ENCODE measurements around the gene ABHD8. TPM values are rescaled to one million over a fixed set of nuclear protein-coding genes. Genes with fewer than 3 reads are reported as not detected.
A peak's percentile ranks its signal among the peaks of the same experiment; 100 is the strongest.

The ABHD8 gene
- total RNA-seq, 2 experiments from 2014 or later = 9.3 to 10.1 TPM

DNA sequence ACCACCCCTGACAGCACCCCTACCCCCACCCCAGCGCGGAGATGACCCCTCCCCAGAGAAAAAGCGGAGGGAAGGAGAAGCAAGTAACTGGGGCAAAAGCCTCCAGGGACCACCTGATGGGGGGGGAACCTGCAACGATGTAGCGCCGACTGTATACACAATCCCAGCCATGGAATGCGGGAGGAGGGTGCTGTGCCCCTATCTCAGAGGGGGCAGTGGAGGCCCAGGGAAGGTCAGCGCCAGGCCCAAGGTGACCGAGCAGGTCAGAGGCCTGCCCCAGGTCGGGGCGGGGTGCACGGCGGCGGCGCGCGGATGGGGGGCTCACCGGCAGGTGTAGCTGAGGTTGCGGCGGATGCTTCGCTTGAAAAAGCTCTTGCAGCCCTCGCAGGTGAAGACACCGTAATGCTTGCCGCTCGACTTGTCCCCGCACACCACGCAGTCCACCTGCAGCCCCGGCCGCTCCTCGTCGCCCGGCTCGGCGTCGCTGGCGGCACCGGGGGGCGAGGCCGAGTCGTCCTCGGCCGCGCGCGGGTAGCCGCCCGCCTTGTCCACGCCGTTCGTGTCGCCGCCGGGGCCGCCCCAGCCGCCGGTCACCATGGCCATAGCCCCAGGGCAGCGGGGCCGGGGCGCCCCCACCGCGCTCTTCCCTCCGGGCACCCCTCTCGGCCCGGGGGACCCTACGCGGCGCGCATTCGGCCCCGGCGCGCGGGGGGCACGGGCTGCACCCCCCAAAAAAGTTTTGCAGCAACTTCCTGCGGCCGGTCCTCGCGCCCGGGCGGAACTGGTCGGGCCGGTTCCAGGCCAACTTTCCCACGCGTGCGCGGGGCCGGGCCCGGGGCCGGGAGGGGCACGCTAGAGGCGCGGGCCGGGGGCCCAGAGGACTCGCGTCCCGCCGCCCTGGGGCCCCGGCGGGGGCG is 58.3 kb downstream of the ABHD8 start:
- Mint-ChIP-seq H3K9me3 (no peaks in the 10 kb centered on the region), H3K4me3 (peak overlapping the region; percentile 48), H3K36me3 (ENCODE audit: low read depth) (no peaks in the 10 kb centered on the region), H3K27ac (peak overlapping the region; percentile 25), H3K4me1 (peaks cover 7% of the 10 kb centered on the region), H3K27me3 (peaks cover 21% of the 10 kb centered on the region)
- CTCF ChIA-PET = interaction anchor here (3.3 kb wide), 1 partner anchor 14 kb away, joined by 17 read pairs; no protein-coding TSS in a partner anchor
- POLR2A ChIA-PET = no interaction called here
- DNase-seq = no peak

DNA sequence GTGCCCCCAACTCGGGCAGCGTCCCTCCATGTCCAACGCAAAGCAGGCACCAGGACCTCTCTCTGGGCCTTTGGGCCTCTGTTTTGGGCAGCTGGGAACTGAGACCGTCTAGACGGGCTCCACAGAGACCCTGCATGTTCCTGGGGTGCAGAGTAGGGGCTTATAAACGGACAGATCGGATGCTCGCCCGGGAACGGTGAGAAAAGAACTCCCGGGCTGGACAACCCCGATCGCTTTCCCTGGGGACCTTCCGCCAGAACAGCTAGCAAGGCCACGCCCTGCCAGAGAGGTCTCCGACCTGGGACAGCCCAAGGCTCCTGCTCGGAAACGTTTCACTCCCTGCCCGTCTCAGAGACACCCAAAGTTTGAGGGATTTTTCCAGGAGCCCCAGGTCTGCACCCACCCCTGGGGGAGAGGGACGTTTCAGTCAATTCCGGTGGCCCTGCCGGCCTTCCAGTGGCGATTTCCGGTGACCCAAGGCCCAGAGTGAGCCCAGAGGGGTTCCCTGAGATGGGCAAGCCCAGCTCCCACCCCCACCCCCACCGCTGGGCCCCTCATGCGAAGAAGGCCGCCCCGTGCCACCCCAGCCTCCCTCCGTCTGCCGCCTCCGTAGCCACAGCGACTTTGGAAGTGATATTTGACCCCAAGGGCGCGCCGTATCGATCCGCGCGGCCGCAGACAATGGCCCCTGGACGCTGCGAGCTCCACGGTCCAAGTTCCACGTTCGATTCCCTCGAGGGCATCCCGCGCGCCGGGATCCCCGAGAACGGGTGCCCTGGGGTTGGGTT is 59.2 kb downstream of the ABHD8 start:
- POLR2A ChIA-PET = no interaction called here
- CTCF ChIA-PET = interaction anchor here (0.6 to 3.3 kb wide), 3 partner anchors 15 to 1474 kb away, joined by 4 to 17 read pairs (median 7); partner anchors contain the start of gene BABAM1
- no peaks in the 10 kb centered on the region for H3K9me3 Mint-ChIP-seq
- DNase-seq = no peak
- peak overlapping the region; percentile 48 for H3K4me3 Mint-ChIP-seq
- H3K27ac Mint-ChIP-seq = peak overlapping the region; percentile 25
- no peaks in the 10 kb centered on the region for H3K36me3 Mint-ChIP-seq (ENCODE audit: low read depth)
- peaks cover 7% of the 10 kb centered on the region for H3K4me1 Mint-ChIP-seq
- H3K27me3 Mint-ChIP-seq = peaks cover 21% of the 10 kb centered on the region

DNA sequence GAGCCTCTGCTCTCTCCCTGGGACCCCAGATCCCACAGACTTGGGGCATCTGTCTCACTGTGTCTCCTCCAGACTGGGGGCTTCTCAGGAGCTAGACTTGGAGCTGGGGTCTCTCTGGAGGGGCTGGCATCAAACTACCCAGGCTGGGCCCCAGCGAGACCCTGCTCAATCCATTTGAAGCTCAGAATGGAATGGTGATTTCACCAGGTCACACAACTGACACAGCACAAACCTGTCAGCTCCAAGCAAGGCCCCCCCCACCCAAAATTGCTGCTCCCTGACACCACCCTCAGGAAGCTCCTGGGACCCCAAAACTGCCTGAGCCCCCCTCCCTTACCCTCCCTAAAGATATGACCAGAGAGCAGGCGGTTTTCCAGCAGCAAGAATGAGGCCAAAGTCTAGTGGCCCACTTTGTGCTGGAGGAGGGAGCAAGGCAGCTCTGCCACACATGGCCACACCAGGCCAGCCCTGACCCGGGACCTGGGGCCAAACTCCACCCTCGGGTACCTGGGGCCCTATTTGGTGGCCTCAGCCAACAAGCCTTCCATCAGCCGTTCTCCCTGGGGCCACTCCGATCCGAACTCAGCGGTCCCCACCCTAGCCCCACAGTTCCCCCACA is 59.9 kb downstream of the ABHD8 start:
- H3K36me3 Mint-ChIP-seq (ENCODE audit: low read depth) = no peaks in the 10 kb centered on the region
- ChIA-PET CTCF (interaction anchor here (0.6 to 3.3 kb wide), 5 partner anchors 11 to 1475 kb away, joined by 3 to 17 read pairs (median 4); partner anchors contain the start of gene BABAM1), POLR2A (no interaction called here)
- peaks cover 21% of the 10 kb centered on the region for H3K27me3 Mint-ChIP-seq
- H3K4me3 Mint-ChIP-seq = no peak overlapping the region
- no peak for DNase-seq
- no peaks in the 10 kb centered on the region for H3K9me3 Mint-ChIP-seq
- H3K27ac Mint-ChIP-seq = no peak overlapping the region
- peaks cover 7% of the 10 kb centered on the region for H3K4me1 Mint-ChIP-seq

DNA sequence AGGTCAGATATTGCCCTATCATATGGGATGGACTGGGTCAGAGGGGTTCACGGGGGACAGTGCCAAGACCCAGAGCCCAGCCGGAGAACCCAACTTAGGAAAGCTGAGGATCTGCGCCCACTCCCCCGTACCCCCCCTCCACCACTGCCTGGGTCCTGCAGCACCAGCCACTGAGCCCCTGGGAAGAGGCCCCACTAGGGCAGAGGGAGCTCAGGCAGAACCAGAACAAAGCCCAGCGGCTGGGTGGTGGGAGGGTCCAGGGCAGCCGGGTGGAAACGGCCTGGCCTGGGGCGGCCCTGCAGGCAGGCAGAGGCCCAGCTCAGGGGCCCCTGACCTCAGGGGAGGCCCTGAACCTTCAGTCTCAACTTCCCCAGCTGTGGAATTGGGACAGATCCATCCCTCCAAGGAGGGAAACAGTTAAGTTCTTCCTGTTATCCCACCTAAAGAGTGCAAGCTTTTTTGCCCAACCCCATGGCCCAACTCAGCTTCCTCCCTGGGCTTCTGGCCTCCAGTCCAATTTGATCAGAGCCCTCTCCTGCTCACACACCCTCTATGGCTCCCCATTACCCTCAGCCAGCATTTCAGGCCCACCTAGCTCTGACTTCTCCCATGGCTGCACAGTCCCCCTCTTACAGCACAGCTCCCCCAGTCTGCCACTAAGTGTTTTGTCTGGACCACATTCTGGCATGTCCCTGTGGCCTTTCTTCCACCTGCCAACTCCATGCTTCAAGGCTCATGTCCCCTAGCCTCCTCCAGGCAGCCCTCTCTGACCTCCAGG is 60.6 kb downstream of the ABHD8 start:
- Mint-ChIP-seq H3K27ac (no peak overlapping the region), H3K4me1 (peaks cover 7% of the 10 kb centered on the region), H3K9me3 (no peaks in the 10 kb centered on the region), H3K4me3 (no peak overlapping the region), H3K36me3 (ENCODE audit: low read depth) (no peaks in the 10 kb centered on the region), H3K27me3 (peaks cover 21% of the 10 kb centered on the region)
- ChIA-PET CTCF (interaction anchor here (0.7 to 3.3 kb wide), 4 partner anchors 12 to 176 kb away, joined by 3 to 17 read pairs (median 4); partner anchors contain the start of gene BABAM1), POLR2A (no interaction called here)
- DNase-seq = no peak

Other genes starting within 250 kb of the ABHD8 start
- 10 to 100 TPM; 46.3 to 47.4 TPM for gene HAUS8, start 228.0 kb downstream of the ABHD8 start, total RNA-seq
- gene MYO9B, start 227.6 kb downstream of the ABHD8 start, total RNA-seq = 100 to 1,000 TPM; 217 to 218 TPM
- gene USE1, start 88.1 kb downstream of the ABHD8 start, total RNA-seq = 10 to 100 TPM; 23.3 to 24.7 TPM
- 10 to 100 TPM; 19.6 to 23.1 TPM for gene OCEL1, start 77.2 kb downstream of the ABHD8 start, total RNA-seq
- 1 to 10 TPM; 3.6 to 3.8 TPM for gene NR2F6, start 57.5 kb downstream of the ABHD8 start, total RNA-seq
- gene USHBP1, start 38.7 kb downstream of the ABHD8 start, total RNA-seq = under 1 TPM in 1 of 2 experiments, not detected in 1; 0.27 TPM
- 100 to 1,000 TPM; 111 to 113 TPM for gene BABAM1, start 36.0 kb downstream of the ABHD8 start, total RNA-seq
- gene ANKLE1, start 21.5 kb downstream of the ABHD8 start, total RNA-seq = 1 to 10 TPM; 1.7 to 1.9 TPM
- gene MRPL34, start 2.4 kb upstream of the ABHD8 start, total RNA-seq = 10 to 100 TPM; 79.5 to 80.8 TPM
- gene DDA1, start 6.1 kb upstream of the ABHD8 start, total RNA-seq = 10 to 100 TPM; 39.5 to 45.3 TPM
- 10 to 100 TPM; 16.4 to 17.5 TPM for gene ANO8, start 31.4 kb upstream of the ABHD8 start, total RNA-seq
- gene GTPBP3, start 34.1 kb upstream of the ABHD8 start, total RNA-seq = 10 to 100 TPM; 30.9 to 41.3 TPM
- gene PLVAP, start 73.9 kb upstream of the ABHD8 start, total RNA-seq = not detected
- gene CCDC194, start 90.8 kb upstream of the ABHD8 start, total RNA-seq = 1 to 10 TPM; 3.7 to 4.2 TPM
- gene BST2, start 102.2 kb upstream of the ABHD8 start, total RNA-seq = 100 to 1,000 TPM; 192 to 198 TPM
- 10 to 100 TPM; 33.5 to 44.5 TPM for gene MVB12A, start 116.6 kb upstream of the ABHD8 start, total RNA-seq
- gene TMEM221, start 145.2 kb upstream of the ABHD8 start, total RNA-seq = not detected
- gene NXNL1, start 157.5 kb upstream of the ABHD8 start, total RNA-seq = not detected
- gene SLC27A1, start 167.1 kb upstream of the ABHD8 start, total RNA-seq = 1 to 10 TPM; 2.1 to 2.8 TPM
- 10 to 100 TPM; 81.8 to 93.0 TPM for gene PGLS, start 208.2 kb upstream of the ABHD8 start, total RNA-seq